A549 (cell line): Measurements from ENCODE around the gene SYT8. TPM values are rescaled to one million over a fixed set of nuclear protein-coding genes. Genes with fewer than 3 reads are reported as not detected.

ENCODE experiments used
- ATAC-seq, 2 experiments: fragments of 200-7000 bp in 1 of 2; fragments of >200 bp in 1 of 2; cut with Nextera tagmentation in 1 of 2; cut with Tn5 transposase in 1 of 2; 3 replicates each; pipeline versions ENCODE4 v1.8.0 to v1.9.1; 2018 to 2020; ENCODE audit warnings: mild to moderate bottlenecking in 1 of 2, moderate library complexity in 1 of 2
- CTCF ChIA-PET: fragments of 300-600 bp; sonication (Branson Sonifier 250); formaldehyde crosslinking; extraction: SDS; loops from one replicate; lab custom pipeline; 2021; ENCODE audit warnings: antibody characterized with exemption, inconsistent platforms; lab: Yijun Ruan, JAX
- POLR2A ChIA-PET: fragments of 350-600 bp; formaldehyde crosslinking; extraction: SDS; loops from one replicate; lab custom pipeline; 2021; ENCODE audit warnings: antibody characterized with exemption, inconsistent platforms; lab: Yijun Ruan, JAX
- DNase-seq, 2 experiments: peaks; one replicate each; pipeline versions ENCODE4 v3.0.0 to v3.0.0-alpha.2; 2011 to 2016; ENCODE audit warnings: low read depth in 1 of 2, low spot score in 1 of 2
- FAIRE-seq: peaks from 2 replicates; lab custom pipeline; 2011; peaks lifted over from hg19 to GRCh38; lab: Jason Lieb, UNC
- H3K27ac ChIP-seq, 2 experiments: fragments of >200 bp; sonication (Bioruptor Twin); formaldehyde crosslinking; 3 replicates each; pipeline ENCODE4 v1.5.1; 2016 to 2017
- H3K4me1 ChIP-seq: fragments of >200 bp; sonication (Bioruptor Twin); formaldehyde crosslinking; 3 replicates; pipeline ENCODE4 v1.6.1; 2016
- H3K4me2 ChIP-seq: fragments of >200 bp; sonication (Bioruptor Twin); formaldehyde crosslinking; 3 replicates; pipeline ENCODE4 v1.6.1; 2016
- H3K4me3 ChIP-seq: fragments of >200 bp; sonication (Bioruptor Twin); formaldehyde crosslinking; 3 replicates; pipeline ENCODE4 v1.5.1; 2016
- H3K9me3 ChIP-seq: fragments of >200 bp; sonication (Bioruptor Twin); formaldehyde crosslinking; 3 replicates; pipeline ENCODE4 v1.6.1; 2016
- CBX8 ChIP-seq: fragments of 200-600 bp; sonication (generic); IDR thresholded peaks from 2 replicates; pipeline ENCODE4 v1.6.1; 2016
- CHD2 ChIP-seq: fragments of 150-350 bp; IDR thresholded peaks from 2 replicates; pipeline ENCODE4 v1.6.1; 2014; ENCODE audit warnings: low read length; ENCODE audit not compliant: partially characterized antibody
- EHF ChIP-seq: fragments of 250-450 bp; sonication (Bioruptor Pico); IDR thresholded peaks from 2 replicates; pipeline ENCODE4 v1.5.0; 2020; ENCODE audit warnings: mild to moderate bottlenecking
- EHMT2 ChIP-seq: fragments of 200-600 bp; sonication (generic); IDR thresholded peaks from 2 replicates; pipeline ENCODE4 v1.6.1; 2016; ENCODE audit warnings: antibody characterized with exemption, low read depth, mild to moderate bottlenecking, moderate library complexity
- EP300 ChIP-seq, 2 experiments: fragments of >200 bp; sonication (Bioruptor Twin); formaldehyde crosslinking; IDR thresholded peaks; 2 replicates in 1 of 2; 3 replicates in 1 of 2; pipeline ENCODE4 v1.6.1; 2016 to 2017
- GATA3 ChIP-seq: IDR thresholded peaks from 2 replicates; pipeline ENCODE4 v1.6.1; 2012; ENCODE audit warnings: borderline replicate concordance
- HDAC2 ChIP-seq: fragments of 200-600 bp; sonication (generic); IDR thresholded peaks from 2 replicates; pipeline ENCODE4 v1.6.1; 2016
- HOXB5 ChIP-seq: fragments of 250-450 bp; sonication (Bioruptor Pico); IDR thresholded peaks from 2 replicates; pipeline ENCODE4 v1.5.0; 2020; ENCODE audit warnings: mild to moderate bottlenecking, moderate library complexity
- JUN ChIP-seq, 2 experiments: fragments of >200 bp; sonication (Bioruptor Twin); formaldehyde crosslinking; IDR thresholded peaks; 2 replicates in 1 of 2; 3 replicates in 1 of 2; pipeline ENCODE4 v1.6.1; 2016 to 2017
- JUNB ChIP-seq: fragments of >200 bp; sonication (Bioruptor Twin); formaldehyde crosslinking; IDR thresholded peaks from 2 replicates; pipeline ENCODE4 v1.6.1; 2016
- KDM1A ChIP-seq: fragments of 200-600 bp; sonication (generic); IDR thresholded peaks from 2 replicates; pipeline ENCODE4 v1.6.1; 2016; ENCODE audit warnings: low read depth, mild to moderate bottlenecking
- MYC ChIP-seq: IDR thresholded peaks from 2 replicates; pipeline ENCODE4 v1.6.1; 2012; ENCODE audit warnings: mild to moderate bottlenecking, inconsistent platforms, low read length, improper control_type of control experiment, borderline replicate concordance
- NFE2L2 ChIP-seq: fragments of 150-350 bp; conservative IDR thresholded peaks from 2 replicates; pipeline ENCODE4 v1.6.1; 2014; ENCODE audit warnings: low read length
- PHF8 ChIP-seq: fragments of 200-600 bp; sonication (generic); IDR thresholded peaks from 2 replicates; pipeline ENCODE4 v1.6.1; 2016; ENCODE audit warnings: low read depth, mild to moderate bottlenecking, antibody characterized with exemption, moderate library complexity, borderline replicate concordance
- POLR2AphosphoS2 ChIP-seq: conservative IDR thresholded peaks from 2 replicates; pipeline ENCODE4 v1.6.1; 2012; ENCODE audit warnings: low read length, improper control_type of control experiment, inconsistent platforms
- RFX5 ChIP-seq: fragments of 450-650 bp; IDR thresholded peaks from 2 replicates; pipeline ENCODE4 v1.7.1; 2014; ENCODE audit warnings: antibody characterized with exemption, mild to moderate bottlenecking, moderate library complexity
- RNF2 ChIP-seq: fragments of 200-600 bp; sonication (generic); IDR thresholded peaks from 2 replicates; pipeline ENCODE4 v1.6.1; 2016; ENCODE audit warnings: low read depth, mild to moderate bottlenecking, antibody characterized with exemption, moderate library complexity, borderline replicate concordance
- SREBF2 ChIP-seq: fragments of 450-650 bp; IDR thresholded peaks from 2 replicates; pipeline ENCODE4 v1.6.1; 2014; ENCODE audit warnings: mild to moderate bottlenecking, moderate library complexity
- TFCP2L1 ChIP-seq: fragments of 250-450 bp; sonication (Bioruptor Pico); IDR thresholded peaks from 2 replicates; pipeline ENCODE4 v1.5.0; 2021; ENCODE audit warnings: mild to moderate bottlenecking
- ZFP36 ChIP-seq: fragments of 450-650 bp; IDR thresholded peaks from 2 replicates; pipeline ENCODE4 v1.6.1; 2014; ENCODE audit warnings: borderline replicate concordance; ENCODE audit not compliant: partially characterized antibody
- WGBS: methylation state at CpG from one replicate; pipeline ENCODE4 v1.1.6; 2017; ENCODE audit errors: missing lambda C conversion rate; 5-methylcytosine and 5-hydroxymethylcytosine counted together
- polyA plus RNA-seq, 4 experiments: library from polyadenylated mRNA; depleted of rRNA in 3 of 4; stranded (reverse); fragments of >200 nt; fragmentation: RNase III in 1 of 4; extraction: RNeasy Plus Mini Kit Qiagen cat#74134 plus additional on column Dnase treatment in 1 of 4; gene quantifications; 2 replicates in 3 of 4; 3 replicates in 1 of 4; pipeline ENCODE4 v1.2.3, GENCODE V29; 2011 to 2017
- TF ChIP-seq, protein P1 (sequence below): fragments of 200-600 bp; sonication (generic); IDR thresholded peaks from 2 replicates; pipeline ENCODE4 v1.6.1; 2016; ENCODE audit warnings: antibody characterized with exemption, mild to moderate bottlenecking, moderate library complexity
- TF ChIP-seq, protein P2 (sequence below): fragments of 250-450 bp; sonication (Bioruptor Pico); IDR thresholded peaks from 2 replicates; pipeline ENCODE4 v1.5.0; 2020; ENCODE audit warnings: low read depth, mild to moderate bottlenecking, moderate library complexity
- TF ChIP-seq, protein P3 (sequence below): IDR thresholded peaks from 2 replicates; pipeline ENCODE4 v1.6.1; 2012; ENCODE audit warnings: low read depth, borderline replicate concordance

The SYT8 gene
- polyA plus RNA-seq, 2 of the 4 experiments (the other 2 are of a cell fraction) = 0.25 TPM; not detected in 1

DNA sequence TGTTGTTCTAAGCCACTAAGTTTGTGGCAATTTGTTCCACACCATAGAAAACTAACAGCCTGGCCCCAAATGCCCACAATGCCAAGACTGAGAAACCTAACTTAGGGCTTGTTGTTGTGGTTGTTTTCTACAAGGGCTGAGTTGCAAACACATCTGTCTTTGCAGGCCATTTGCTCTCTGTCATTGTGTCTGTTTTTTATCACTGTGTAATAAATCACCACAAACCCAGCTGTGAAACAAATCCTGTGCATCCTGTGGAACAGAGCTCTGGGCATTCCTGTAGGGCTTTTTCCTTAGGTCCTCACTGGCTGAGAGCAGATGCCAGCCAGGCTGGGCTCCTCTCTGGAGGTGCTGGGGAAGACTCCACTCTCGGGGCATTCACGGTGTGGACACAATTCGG lies 15.7 kb upstream of the SYT8 start (continued):
- TF ChIP-seq, protein P1, sequence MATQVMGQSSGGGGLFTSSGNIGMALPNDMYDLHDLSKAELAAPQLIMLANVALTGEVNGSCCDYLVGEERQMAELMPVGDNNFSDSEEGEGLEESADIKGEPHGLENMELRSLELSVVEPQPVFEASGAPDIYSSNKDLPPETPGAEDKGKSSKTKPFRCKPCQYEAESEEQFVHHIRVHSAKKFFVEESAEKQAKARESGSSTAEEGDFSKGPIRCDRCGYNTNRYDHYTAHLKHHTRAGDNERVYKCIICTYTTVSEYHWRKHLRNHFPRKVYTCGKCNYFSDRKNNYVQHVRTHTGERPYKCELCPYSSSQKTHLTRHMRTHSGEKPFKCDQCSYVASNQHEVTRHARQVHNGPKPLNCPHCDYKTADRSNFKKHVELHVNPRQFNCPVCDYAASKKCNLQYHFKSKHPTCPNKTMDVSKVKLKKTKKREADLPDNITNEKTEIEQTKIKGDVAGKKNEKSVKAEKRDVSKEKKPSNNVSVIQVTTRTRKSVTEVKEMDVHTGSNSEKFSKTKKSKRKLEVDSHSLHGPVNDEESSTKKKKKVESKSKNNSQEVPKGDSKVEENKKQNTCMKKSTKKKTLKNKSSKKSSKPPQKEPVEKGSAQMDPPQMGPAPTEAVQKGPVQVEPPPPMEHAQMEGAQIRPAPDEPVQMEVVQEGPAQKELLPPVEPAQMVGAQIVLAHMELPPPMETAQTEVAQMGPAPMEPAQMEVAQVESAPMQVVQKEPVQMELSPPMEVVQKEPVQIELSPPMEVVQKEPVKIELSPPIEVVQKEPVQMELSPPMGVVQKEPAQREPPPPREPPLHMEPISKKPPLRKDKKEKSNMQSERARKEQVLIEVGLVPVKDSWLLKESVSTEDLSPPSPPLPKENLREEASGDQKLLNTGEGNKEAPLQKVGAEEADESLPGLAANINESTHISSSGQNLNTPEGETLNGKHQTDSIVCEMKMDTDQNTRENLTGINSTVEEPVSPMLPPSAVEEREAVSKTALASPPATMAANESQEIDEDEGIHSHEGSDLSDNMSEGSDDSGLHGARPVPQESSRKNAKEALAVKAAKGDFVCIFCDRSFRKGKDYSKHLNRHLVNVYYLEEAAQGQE = no peak
- TF ChIP-seq, protein P2, sequence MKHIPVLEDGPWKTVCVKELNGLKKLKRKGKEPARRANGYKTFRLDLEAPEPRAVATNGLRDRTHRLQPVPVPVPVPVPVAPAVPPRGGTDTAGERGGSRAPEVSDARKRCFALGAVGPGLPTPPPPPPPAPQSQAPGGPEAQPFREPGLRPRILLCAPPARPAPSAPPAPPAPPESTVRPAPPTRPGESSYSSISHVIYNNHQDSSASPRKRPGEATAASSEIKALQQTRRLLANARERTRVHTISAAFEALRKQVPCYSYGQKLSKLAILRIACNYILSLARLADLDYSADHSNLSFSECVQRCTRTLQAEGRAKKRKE (CRISPR knock-in tag) = no peak
- no peak for TF ChIP-seq GATA3
- TF ChIP-seq RNF2 = no peak

DNA sequence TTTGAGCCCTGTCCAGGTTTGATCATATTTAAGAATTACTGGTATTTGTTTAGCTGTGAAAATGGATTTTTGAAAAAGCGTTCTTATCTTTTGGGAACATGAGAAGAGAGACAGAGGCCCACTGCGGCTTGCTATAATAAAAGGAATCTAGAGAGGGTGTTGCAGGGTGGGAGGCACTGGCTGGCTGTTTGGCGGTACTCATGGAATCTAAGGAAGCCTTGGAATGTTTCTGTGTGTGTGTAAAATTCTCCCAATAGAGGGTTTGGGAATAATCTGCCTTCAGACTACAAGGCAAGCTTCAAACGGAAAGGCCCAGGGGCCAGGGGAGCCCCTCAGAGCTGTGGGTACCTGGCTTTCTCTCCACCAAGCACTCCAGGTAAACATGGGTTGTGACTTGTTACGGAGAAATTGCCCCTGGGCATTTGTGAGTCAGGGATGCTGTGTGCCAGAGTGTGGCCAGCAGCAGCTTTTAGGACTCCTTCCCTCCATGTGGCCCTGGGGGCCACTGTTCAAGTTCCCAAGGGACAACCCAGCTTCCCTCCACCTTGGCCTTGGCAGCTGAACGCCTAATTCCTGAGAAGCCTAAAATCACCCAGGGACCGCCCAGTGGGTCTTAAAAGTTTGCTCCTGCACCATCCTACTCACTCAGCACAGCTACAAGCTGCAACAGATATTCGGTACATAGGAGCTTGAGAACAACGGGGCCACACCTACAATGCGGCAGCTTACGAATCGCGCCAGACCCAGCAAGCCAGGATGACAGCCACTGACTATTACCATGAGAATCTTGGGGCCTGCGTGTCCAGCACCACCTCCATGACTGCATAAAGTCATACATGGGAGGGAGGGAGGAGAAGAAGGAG lies 14.1 kb upstream of the SYT8 start:
- 43% methylated on average over 8 of the region's 14 CpGs for WGBS
- FAIRE-seq (no peak), ATAC-seq (no peak)
- peaks cover 5% of the 10 kb centered on the region for H3K4me1 ChIP-seq
- H3K9me3 ChIP-seq = 0 out of 3 replicates have a peak, but pooled peaks cover 3% of the 10 kb centered on the region
- CTCF ChIA-PET = interaction anchor here (1.1 to 11.8 kb wide), 6 partner anchors 13 to 329 kb away, joined by 3 to 138 read pairs (median 12); partner anchors contain the start of gene SYT8
- no peak overlapping the region for H3K4me2 ChIP-seq
- POLR2A ChIA-PET = interaction anchor here (0.6 kb wide), 1 partner anchor 49 kb away, joined by 3 read pairs; no protein-coding TSS in a partner anchor
- no peak for TF ChIP-seq EP300 (IDR thresholded peaks at IDR 0.05)
- TF ChIP-seq HDAC2 = no peak
- no peak for TF ChIP-seq HOXB5
- TF ChIP-seq TFCP2L1 (CRISPR knock-in tag) = no peak
- TF ChIP-seq CHD2 = no peak
- TF ChIP-seq, protein P3, sequence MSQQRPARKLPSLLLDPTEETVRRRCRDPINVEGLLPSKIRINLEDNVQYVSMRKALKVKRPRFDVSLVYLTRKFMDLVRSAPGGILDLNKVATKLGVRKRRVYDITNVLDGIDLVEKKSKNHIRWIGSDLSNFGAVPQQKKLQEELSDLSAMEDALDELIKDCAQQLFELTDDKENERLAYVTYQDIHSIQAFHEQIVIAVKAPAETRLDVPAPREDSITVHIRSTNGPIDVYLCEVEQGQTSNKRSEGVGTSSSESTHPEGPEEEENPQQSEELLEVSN = no peak
- TF ChIP-seq CBX8 = no peak
- TF ChIP-seq, protein P2 (CRISPR knock-in tag) = no peak
- no peak for TF ChIP-seq SREBF2
- TF ChIP-seq EHF (CRISPR knock-in tag) = no peak
- no peak for TF ChIP-seq ZFP36
- no peak for TF ChIP-seq JUN (IDR thresholded peaks at IDR 0.05)
- TF ChIP-seq, all 56 proteins: peak for 0
- H3K4me3 ChIP-seq = no peak overlapping the region
- no peak overlapping the region for H3K27ac ChIP-seq
- no peak for DNase-seq

DNA sequence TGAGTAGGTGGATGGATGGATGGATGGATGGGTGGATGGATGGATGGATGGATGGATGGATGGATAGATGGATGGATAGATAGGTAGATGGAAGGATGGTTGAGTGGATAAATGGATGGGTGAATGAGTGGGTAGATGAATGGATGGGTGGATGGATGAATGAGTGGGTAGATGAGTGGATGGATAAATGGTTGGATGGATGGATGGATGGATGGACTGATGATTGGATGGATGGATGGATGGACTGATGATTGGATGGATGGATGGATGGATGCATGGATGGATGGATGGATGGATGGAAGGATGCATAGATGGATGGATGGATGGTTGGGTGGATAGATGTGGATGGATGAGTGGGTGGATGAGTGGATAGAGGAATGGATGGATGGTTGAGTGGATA lies 13.2 kb upstream of the SYT8 start:
- Histone ChIP-seq H3K4me1 (peaks cover 11% of the 10 kb centered on the region), H3K9me3 (0 out of 3 replicates have a peak, but pooled peaks cover 3% of the 10 kb centered on the region), H3K27ac (no peak overlapping the region), H3K4me3 (no peak overlapping the region), H3K4me2 (no peak overlapping the region)
- ChIA-PET POLR2A (no interaction called here), CTCF (interaction anchor here (1.7 to 11.8 kb wide), 6 partner anchors 12 to 330 kb away, joined by 4 to 138 read pairs (median 13); partner anchors contain the start of gene SYT8)
- DNase-seq = no peak
- no peak for ATAC-seq
- no peak for FAIRE-seq
- TF ChIP-seq CBX8 (no peak), PHF8 (no peak), MYC (no peak), KDM1A (no peak), EHMT2 (no peak), POLR2AphosphoS2 (no peak), NFE2L2 (no peak), JUNB (no peak), RFX5 (no peak)
- TF ChIP-seq, protein P2 (CRISPR knock-in tag) = no peak
- TF ChIP-seq, protein P1 = no peak
